CD4-positive, alpha-beta T cell treated with Interleukin-6 at 100 ng/mL for 8 hours (primary cell): ENCODE results near the gene ANKH.
A peak's percentile ranks its signal among the peaks of the same experiment; 100 is the strongest.
"Not testable (repeated sequence)": the region's sequence is repeated elsewhere in the genome, so short reads cannot be mapped to it uniquely, and the experiment has no call there.

Source experiments
- DNase-seq: peaks from one replicate; pipeline ENCODE4 v3.0.0-alpha.2; 2020; ENCODE audit warnings: mixed read lengths, low spot score

Gene ANKH

GRCh38 chr5:14826714-14827113 is 44.9 kb downstream of the ANKH start:
- DNase-seq = no peak

DNA sequence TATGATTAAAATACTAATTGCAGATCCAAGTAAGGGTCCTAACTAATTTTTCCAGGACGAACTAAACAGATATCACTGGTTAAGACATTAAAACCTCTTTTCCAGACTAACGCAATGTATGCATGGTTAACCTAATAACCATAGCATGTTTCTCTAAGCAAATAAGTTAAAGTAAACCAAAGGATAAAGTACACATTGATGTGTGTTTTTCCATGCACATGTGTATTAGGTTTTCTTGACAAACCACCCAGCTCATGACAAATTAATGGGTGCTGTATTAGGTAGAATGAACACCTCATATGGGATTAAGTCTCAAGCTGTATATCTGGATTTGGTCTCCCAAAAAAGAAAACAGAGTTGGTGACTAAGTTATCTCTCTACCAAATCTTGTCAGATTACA is 45.6 kb downstream of the ANKH start:
- no peak for DNase-seq

DNA sequence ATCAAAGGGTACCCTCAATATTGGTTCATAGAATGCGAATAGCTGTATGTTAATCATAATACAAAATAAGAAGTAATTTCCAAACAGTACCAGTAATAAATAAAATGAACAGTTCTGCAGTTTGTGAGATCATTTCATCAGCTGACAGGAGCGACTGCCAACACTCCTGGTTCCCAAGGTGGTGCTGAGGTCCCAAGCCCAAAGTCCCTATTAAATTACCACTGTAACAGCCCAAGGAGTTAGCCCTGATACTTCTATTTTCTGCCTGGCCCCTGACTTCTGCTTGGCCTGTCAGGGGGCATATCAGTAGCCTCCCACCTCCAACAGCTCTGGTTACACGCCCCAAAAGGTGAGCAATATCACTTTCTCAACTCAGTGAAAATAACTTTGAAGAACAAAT is 47.1 kb downstream of the ANKH start:
- no peak for DNase-seq

DNA sequence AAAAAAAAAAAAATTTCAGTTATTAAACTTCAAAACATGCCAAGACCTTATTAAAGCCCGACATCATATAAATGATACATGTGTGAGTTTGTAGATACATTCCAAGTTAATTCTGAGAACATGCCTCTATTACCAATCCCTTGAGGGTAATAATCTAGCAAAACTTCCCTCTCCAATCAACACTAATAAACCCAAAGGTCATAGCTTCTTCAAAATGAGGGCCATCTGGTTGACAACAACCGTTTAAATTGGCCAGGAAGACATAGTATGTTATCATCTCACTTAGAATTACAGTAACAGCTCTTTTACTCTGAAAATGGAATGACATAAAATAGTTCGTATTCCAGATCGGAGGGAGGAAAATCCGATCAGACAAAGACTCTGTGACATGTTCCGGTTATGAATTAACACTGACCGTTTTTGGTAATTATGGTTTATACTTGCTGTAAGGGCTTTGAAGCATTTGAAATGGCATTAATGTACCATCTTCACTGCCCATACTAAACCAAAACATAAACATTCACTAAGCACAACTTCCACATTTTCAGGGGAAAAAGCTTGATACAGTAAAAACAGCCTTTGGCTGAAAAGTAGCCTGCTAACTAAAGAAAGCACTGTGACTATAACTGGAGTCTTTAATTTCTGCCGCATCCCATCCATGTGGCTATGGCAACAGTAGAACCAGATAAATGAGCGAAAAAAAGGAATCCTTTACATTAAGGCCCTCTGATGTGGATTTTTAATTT is 50.3 kb downstream of the ANKH start:
- no peak for DNase-seq

DNA sequence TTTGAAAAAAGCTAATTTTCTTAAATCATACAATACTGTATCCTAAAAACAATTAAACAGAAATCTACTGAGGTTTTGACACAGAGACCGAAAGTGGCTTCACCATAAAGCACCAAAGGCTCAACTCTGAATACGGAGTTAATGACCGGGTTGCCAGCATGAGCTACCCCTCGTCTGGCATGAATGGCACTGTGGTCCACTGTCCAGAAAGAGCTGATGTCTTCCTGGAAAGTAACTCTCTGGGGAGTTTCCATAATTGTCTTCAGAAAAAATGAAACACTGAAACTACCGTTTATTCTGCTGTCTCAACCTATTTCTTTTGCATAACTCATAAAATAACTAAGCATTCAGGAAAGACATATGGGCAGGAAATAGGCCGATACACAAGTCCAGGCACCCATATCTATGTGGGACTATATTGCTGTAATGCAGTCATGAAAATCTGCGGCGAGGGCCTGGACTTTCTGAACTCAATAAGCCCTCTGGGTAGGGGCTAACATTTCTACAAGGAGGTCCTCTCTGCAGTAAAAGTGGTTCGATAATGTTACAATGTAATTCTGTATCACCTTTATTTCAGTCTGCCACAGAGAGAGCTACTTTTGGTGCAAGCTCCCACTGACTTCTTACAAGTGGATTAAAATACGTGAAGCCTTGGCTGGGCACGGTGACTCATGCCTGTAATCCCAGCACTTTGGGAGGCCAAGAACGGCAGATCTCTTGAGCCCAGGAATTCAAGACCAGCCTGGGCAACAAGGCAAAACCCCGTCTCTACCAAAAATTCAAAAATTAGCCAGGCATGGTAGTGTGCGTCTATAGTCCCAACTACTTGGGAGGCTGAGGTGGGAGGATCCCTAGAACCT is 52.4 kb downstream of the ANKH start:
- DNase-seq = no peak

DNA sequence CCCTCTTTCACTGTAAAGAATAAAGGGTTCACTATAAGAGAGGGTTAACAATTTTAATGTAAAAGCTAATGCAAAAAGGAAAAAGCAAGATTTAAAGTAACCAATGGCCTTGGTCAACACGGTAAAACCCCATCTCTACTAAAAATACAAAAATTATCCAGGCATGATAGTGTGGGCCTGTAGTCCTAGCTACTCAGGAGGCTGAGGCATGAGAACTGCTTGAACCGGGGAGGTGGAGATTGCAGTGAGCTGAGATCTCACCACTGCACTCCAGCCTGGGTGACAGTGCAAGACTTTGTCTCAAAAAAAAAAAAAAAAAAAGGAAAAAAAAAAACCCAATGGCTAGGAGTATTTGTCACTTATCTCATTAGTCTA is 53.8 kb downstream of the ANKH start:
- DNase-seq = not testable (repeated sequence)

- DNase-seq = no peak
Measured at GRCh38 chr5:14816999-14817761, 54.4 kb downstream of the ANKH start.

GRCh38 chr5:14816374-14816998 is 55.1 kb downstream of the ANKH start:
- no peak for DNase-seq

DNA sequence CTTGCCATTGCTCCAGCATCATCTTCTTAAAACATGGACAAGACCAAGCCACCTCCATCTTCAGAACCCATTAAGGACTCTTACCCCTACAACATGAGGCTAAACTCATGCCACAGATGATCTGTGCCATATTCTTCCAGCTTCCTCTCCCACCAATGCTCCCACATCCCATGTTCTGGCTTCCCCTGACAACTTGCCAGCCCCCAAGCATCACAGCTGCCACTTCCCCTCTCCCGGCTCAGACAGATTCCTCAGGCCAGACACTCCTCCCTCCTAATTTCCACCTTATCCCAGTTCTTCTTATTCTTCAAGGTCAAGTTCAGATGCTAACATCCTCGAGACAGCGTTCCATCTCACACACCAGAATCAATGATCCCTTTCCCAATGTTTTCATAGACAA is 57.8 kb downstream of the ANKH start:
- DNase-seq = no peak

DNA sequence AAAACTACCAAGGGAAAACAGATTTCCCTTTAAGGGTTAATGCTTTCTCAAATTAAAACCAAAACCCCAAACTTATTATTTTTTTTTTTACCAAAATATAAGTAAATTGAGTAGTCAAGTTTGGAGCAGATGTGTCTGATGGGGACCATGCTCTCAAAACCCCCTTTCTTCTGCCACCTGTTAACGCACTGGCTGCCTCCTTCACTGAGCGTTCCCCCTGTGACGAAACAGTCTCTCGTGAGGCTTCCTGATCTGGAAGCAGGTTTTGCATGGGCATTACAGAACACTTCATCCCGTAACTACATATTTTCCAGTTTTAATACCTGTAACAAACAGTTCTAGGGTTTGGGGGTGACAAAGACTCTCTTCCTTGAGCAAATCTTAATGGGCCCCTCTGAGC is 59.4 kb downstream of the ANKH start:
- no peak for DNase-seq

DNA sequence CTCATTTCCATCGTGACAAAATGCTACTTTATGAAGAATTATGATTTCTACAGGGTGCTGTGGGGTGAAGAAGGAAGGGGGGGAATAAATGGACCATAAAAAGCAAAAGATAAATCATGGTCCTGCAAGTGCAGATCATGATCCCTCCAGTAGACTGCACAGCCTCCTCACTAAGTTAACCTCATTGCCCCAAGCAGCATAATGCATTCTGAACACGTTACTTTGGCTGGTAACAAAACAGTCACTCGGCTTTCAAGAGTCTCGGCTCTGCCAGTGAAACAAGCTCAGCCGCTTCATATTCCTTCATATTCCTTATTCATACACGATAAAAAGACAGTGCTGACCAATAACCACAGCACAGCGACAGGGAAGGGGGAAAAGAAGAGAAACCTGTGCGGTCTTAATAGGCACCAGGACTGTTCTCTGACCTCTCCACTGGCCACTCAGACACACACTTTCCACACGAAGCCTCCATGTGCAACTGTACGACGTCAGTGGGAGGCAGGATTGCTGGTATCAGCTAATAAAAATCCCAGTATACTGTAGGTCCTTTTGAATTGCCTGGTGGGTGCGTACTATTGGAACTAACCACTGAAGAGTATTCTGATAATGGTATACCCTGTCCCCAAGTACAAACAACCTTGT is 60.5 kb downstream of the ANKH start:
- no peak for DNase-seq

- DNase-seq = no peak
Measured at GRCh38 chr5:14810282-14810681, 61.3 kb downstream of the ANKH start.

DNA sequence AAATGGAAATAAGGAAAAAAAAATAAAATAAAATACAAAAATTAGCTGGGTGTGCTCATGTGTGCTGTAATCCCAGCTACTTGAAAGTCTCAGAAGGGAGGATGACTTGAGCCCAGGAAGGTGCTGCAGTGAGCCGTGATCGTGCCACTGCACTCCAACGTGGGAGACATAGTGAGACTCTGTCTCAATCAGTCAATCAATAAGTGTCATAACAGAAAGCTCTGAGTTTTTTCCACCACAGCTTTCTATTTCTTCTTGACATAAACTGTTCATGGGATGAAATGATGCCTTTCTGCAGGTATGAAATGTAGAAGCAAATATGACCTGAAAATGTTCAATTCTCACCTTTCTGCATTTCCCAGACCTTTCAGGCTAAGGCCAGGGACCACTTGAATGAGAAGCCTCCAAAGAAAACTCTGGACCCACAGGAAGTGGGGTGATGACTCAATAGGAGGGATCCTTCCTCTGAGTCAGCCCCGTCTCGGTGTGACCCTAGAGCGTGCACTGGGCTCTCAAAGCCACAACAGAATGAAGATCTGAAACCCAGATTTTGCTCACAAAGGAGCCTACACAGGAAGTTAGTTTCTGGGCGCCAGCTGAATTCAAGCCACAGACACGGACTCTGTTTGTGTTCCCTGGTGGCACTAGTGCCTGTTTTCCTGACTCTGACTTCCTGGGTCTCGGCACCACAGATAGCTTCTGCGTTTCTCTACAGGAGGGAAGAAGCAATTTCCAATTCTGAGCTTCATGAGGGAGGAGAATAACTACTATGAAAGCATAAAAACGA is 62.0 kb downstream of the ANKH start:
- peak; percentile 76 for DNase-seq

- no peak for DNase-seq
Measured at GRCh38 chr5:14807471-14807870, 64.1 kb downstream of the ANKH start.

- no peak for DNase-seq
Measured at GRCh38 chr5:14806456-14806855, 65.1 kb downstream of the ANKH start.

DNA sequence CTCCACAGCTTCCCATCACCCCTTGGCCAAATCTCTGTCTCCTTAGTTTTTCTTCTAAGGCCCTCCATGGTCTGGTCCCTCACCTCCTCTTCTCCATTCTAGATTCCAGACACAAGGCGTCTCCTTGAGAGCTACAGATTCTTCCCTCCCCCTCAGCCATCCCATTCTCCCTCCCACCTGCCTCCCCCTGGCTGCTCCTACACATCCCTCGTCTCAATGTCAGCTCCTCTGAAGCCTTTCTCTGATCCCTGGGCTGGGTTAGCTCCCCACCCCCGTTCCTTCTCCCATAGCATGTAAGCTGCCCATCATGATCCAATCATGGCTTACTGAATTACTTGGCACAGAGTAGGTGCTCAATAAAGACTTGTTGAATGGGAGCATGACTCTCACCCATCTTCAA is 69.0 kb downstream of the ANKH start:
- DNase-seq = no peak

- no peak for DNase-seq
Measured at GRCh38 chr5:14801792-14802191, 69.8 kb downstream of the ANKH start.

- not testable (repeated sequence) for DNase-seq
Measured at GRCh38 chr5:14797385-14797784, 74.2 kb downstream of the ANKH start.

DNA sequence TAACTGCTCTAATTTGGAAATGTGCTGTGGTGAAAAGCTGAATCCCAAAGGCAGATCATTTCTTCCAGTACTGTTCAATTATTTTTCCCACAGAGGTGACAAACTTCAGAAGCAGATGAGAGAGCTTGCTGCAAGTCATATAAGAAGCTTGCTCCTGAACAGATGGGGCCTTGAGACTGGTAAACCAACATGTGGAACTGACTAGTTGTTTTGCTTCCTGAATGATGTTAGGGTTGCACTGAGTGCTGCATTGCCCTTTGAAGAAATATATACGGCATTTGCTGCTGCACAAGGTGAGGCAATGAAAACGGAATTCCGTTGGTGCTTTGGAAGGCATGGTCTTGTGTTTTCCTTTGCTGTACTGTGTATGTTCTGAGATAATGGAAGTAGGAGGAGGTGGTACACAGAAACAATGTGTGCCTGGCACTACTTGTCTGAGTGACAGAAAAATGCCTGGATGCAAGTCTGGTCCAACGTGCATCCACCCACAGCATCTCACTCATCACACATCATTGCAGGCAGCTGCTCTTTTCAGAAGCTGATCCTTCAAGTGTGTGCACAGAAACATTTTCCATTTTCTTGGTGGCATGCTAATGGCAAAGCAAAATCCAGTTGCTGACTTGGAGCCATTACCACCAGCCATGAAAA is 76.9 kb downstream of the ANKH start:
- no peak for DNase-seq

DNA sequence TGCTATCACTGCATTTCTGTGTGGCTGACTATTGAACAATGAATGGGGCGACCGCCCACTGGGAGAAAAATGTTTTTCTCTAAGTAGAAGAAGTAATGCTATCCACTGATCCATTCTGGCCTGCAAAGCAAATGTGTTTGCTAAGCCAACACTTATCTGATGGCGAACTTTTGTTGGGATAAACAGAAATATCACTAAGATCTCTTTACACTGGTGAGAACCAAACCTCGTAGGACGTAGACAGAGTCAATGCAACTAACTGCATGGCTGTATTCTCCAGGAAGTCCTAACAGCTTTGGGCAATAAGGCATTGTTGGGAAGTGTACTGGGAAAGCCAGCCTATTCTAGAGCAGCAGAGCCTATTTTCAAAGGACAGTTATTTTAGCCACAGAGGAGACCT is 77.7 kb downstream of the ANKH start:
- DNase-seq = no peak
